Hepatocyte (in vitro differentiated cells): ENCODE measurements around the gene BRINP2.

ENCODE experiments used
- CTCF ChIP-seq: fragments of 200-600 bp; sonication (generic); IDR thresholded peaks from 2 replicates; pipeline ENCODE4 v1.5.1; 2016; ENCODE audit warnings: antibody characterized with exemption, mild to moderate bottlenecking; ENCODE audit not compliant: poor library complexity
- EZH2 ChIP-seq: fragments of 200-600 bp; sonication (generic); IDR thresholded peaks from 2 replicates; pipeline ENCODE4 v1.6.1; 2016; ENCODE audit warnings: antibody characterized with exemption, mild to moderate bottlenecking, borderline replicate concordance
- EZH2phosphoT487 ChIP-seq: fragments of 200-600 bp; sonication (generic); IDR thresholded peaks from one replicate; pipeline ENCODE4 v1.6.1; 2018; ENCODE audit warnings: antibody characterized with exemption, mild to moderate bottlenecking, low read depth, moderate library complexity; ENCODE audit not compliant: unreplicated experiment, severe bottlenecking

GRCh38 chr1:177190308-177190970, 19.7 kb downstream of the BRINP2 start:
- TF ChIP-seq EZH2 (no peak), CTCF (no peak), EZH2phosphoT487 (no peak)
